ENCODE results near the gene SETBP1. TPM values are rescaled to one million over a fixed set of nuclear protein-coding genes. Genes with fewer than 3 reads are reported as not detected.
A peak's percentile ranks its signal among the peaks of the same experiment; 100 is the strongest.

SETBP1 gene
- total and polyA plus RNA-seq, 2 of the 8 experiments (the other 6 are each of a cell fraction or from before 2014, with no cell fraction given) = 2.0 to 6.5 TPM

GRCh38 chr18:45063246-45064038 lies 382.8 kb downstream of the SETBP1 start:
- H2BK15ac ChIP-seq (ENCODE audit: low read length) = no peak overlapping the region
- no peak overlapping the region for H3K56ac ChIP-seq (replicated peaks; ENCODE audit: insufficient read length, low read depth, low read length)
- no peaks in the 10 kb centered on the region for H3K79me1 ChIP-seq (ENCODE audit: low read depth, low read length)
- no peak overlapping the region for H3K27ac ChIP-seq (ENCODE audit: low read depth, low read length)
- CTCF ChIA-PET (ENCODE audit: partially characterized antibody) = no interaction called here
- no peak overlapping the region for H2BK120ac ChIP-seq (replicated peaks; ENCODE audit: low read depth, low read length)
- no peaks in the 10 kb centered on the region; a peak in 1 of 4 replicates for H3K9me3 ChIP-seq (ENCODE audit: insufficient read depth in 2 of 2, low read depth in 1 of 2, low read length in 1 of 2)
- H2BK5ac ChIP-seq (ENCODE audit: low read depth, low read length) = no peak overlapping the region
- no peaks in the 10 kb centered on the region for H3K23me2 ChIP-seq (ENCODE audit: low read depth, low read length)
- H3K18ac ChIP-seq (ENCODE audit: extremely low read depth, low read length) = no peak overlapping the region
- no peaks in the 10 kb centered on the region for H3K27me3 ChIP-seq (replicated peaks in 1 of 4; ENCODE audit: control insufficient read depth in 3 of 4, extremely low read depth in 1 of 4, insufficient read depth in 3 of 4, low read length in 3 of 4)
- no peak overlapping the region for H2BK20ac ChIP-seq (ENCODE audit: low read length)
- H2BK12ac ChIP-seq (ENCODE audit: low read depth, low read length) = no peak overlapping the region
- peak overlapping the region; percentile 38; the same call in 1 of the 2 replicates for H4K8ac ChIP-seq (ENCODE audit: extremely low read depth, insufficient read depth, low read length)
- no peaks in the 10 kb centered on the region; a peak in 1 of 7 replicates for H3K4me1 ChIP-seq (replicated peaks in 1 of 4; ENCODE audit: control insufficient read depth in 3 of 4, insufficient read depth in 4 of 4, low read length in 3 of 4)
- DNase-seq (ENCODE audit: low read depth in 1 of 2, low spot score in 2 of 2) (no peak), FAIRE-seq (no peak)
- no peak overlapping the region for H3K23ac ChIP-seq (ENCODE audit: insufficient read length)
- no peaks in the 10 kb centered on the region for H4K20me1 ChIP-seq (replicated peaks in 1 of 2; ENCODE audit: control insufficient read depth in 1 of 2, insufficient read depth in 2 of 2, low read length in 2 of 2)
- no peak overlapping the region for H4K5ac ChIP-seq (ENCODE audit: insufficient read length, low read depth, low read length)
- WGBS, 2 experiments (ENCODE audit: extremely low coverage in 1 of 2, insufficient coverage in 1 of 2, insufficient read length in 1 of 2, insufficient replicate concordance in 2 of 2, low coverage in 1 of 2, low lambda C conversion rate in 2 of 2, missing lambda C conversion rate in 1 of 2) = 96% methylated on average over 36 of the region's 55 CpGs; no CpG with 5 or more reads in 1 of the 2 experiments
- no peak overlapping the region for H4K91ac ChIP-seq (replicated peaks; ENCODE audit: insufficient read length, low read length)
- TF ChIP-seq EZH2 (IDR thresholded peaks at IDR 0.05; ENCODE audit: low read depth, low read length, severe bottlenecking) = no peak
- no peak for TF ChIP-seq GTF2F1 (IDR thresholded peaks at IDR 0.05; ENCODE audit: borderline replicate concordance, low read depth, low read length)
- TF ChIP-seq NANOG (IDR thresholded peaks at IDR 0.05; ENCODE audit: insufficient read depth, low read depth, low read length, poor library complexity, severe bottlenecking) = no peak
- TF ChIP-seq MAFK (IDR thresholded peaks at IDR 0.05; ENCODE audit: low read depth, low read length) = no peak
- TF ChIP-seq CBX5 (IDR thresholded peaks at IDR 0.05; ENCODE audit: low read depth, low read length) = no peak
- TF ChIP-seq TAF1 (IDR thresholded peaks at IDR 0.05; ENCODE audit: low read depth, low read length) = no peak
- no peak for TF ChIP-seq EGR1 (IDR thresholded peaks at IDR 0.05; ENCODE audit: borderline replicate concordance, low read depth, low read length)
- TF ChIP-seq RBBP5 (IDR thresholded peaks at IDR 0.05; ENCODE audit: borderline replicate concordance, low read depth, low read length) = no peak
- TF ChIP-seq CTBP2 (IDR thresholded peaks at IDR 0.05; ENCODE audit: borderline replicate concordance, insufficient read depth, insufficient read length, low read length) = no peak
- no peak for TF ChIP-seq POLR2A (IDR thresholded peaks at IDR 0.05; ENCODE audit: control extremely low read depth in 1 of 2, low read depth in 2 of 2, low read length in 2 of 2)
- no peak for TF ChIP-seq RAD21 (IDR thresholded peaks at IDR 0.05 in 1 of 2, conservative IDR thresholded peaks at IDR 0.05 in 1 of 2; ENCODE audit: low read depth in 2 of 2, low read length in 2 of 2)
- no peaks in the 10 kb centered on the region for H3K79me2 ChIP-seq (ENCODE audit: control insufficient read depth in 1 of 2, insufficient read depth in 2 of 2, low read length in 2 of 2)
- POLR2A ChIA-PET (ENCODE audit: partially characterized antibody) = interaction anchor here (0.7 kb wide), 1 partner anchor 10 kb away, joined by 3 read pairs; no protein-coding TSS in a partner anchor
- no peak overlapping the region for H3K14ac ChIP-seq (ENCODE audit: insufficient read length)
- H3K4me3 ChIP-seq (ENCODE audit: extremely low read depth in 1 of 4, insufficient read depth in 2 of 4, low read depth in 3 of 4, low read length in 4 of 4) = no peak overlapping the region
- H3K4ac ChIP-seq (replicated peaks; ENCODE audit: insufficient read length, low read depth, low read length) = no peak overlapping the region
- H3K9ac ChIP-seq (replicated peaks in 1 of 4; ENCODE audit: extremely low read depth in 1 of 4, low read depth in 3 of 4, low read length in 3 of 4) = no peak overlapping the region
- no peak overlapping the region for H2AFZ ChIP-seq (ENCODE audit: low read length)
- H3K4me2 ChIP-seq (ENCODE audit: insufficient read depth in 1 of 2, low read depth in 2 of 2, low read length in 2 of 2) = no peak overlapping the region
- H3K36me3 ChIP-seq (ENCODE audit: control insufficient read depth in 2 of 4, insufficient read depth in 4 of 4, low read length in 3 of 4) = no peaks in the 10 kb centered on the region; a peak in 1 of 8 replicates
- H2AK5ac ChIP-seq (ENCODE audit: low read depth, low read length) = no peak overlapping the region

Data from H1 (cell line).